HG03565 (cell line): ENCODE results near the gene ZNF544.
A peak's percentile ranks its signal among the peaks of the same experiment; 100 is the strongest.
"Not testable (repeated sequence)": the region's sequence is repeated elsewhere in the genome, so short reads cannot be mapped to it uniquely, and the experiment has no call there.

Source experiments
- ATAC-seq: cut with Tn5 transposase; IDR thresholded peaks from one replicate; pipeline ENCODE4 v1.9.1; 2021; ENCODE audit warnings: mild to moderate bottlenecking, moderate library complexity; ENCODE audit not compliant: unreplicated experiment

Gene ZNF544

DNA sequence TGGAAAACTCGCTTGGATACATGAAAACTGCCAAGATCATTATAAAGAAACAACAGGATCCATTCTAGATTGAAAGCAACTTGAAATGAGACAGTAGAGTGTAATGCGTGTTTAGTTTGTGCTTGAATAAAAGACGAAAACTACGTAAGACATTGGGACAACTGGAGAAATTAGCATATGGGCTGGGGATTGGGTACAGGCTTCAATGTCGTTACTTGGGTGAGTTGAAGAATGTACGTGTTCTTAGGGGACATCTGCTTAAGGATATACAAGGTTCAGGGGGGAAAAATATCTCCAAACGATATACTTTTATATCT lies 76.0 kb downstream of the ZNF544 start:
- ATAC-seq: no peak

GRCh38 chr19:58305065-58305931 lies 76.6 kb downstream of the ZNF544 start, which contains the start of gene ERVK3-1:
Gene ERVK3-1 (plus strand): TSS chr19:58305377. CDS start chr19:58312169, 6,792 bp downstream.
- ATAC-seq: peak; percentile 96

GRCh38 chr19:58305932-58306323 lies 77.2 kb downstream of the ZNF544 start:
- ATAC-seq: no peak

- ATAC-seq: no peak
These were observed 79.0 kb downstream of the ZNF544 start for GRCh38 chr19:58307736-58308135.

GRCh38 chr19:58310685-58311084 lies 82.0 kb downstream of the ZNF544 start:
- not testable (repeated sequence) for ATAC-seq

GRCh38 chr19:58311345-58311865 lies 82.7 kb downstream of the ZNF544 start:
- ATAC-seq: no peak
